K562 (cell line): Measurements from ENCODE around the gene NPR1. TPM values are rescaled to one million over a fixed set of nuclear protein-coding genes. Genes with fewer than 3 reads are reported as not detected.

Source experiments
- ATAC-seq: fragments of 200-7000 bp; cut with Tn5 transposase; 3 replicates; pipeline ENCODE4 v1.9.1; 2020; ENCODE audit warnings: moderate library complexity
- BruUV-seq: library from RNA; stranded (reverse); fragments of 400-500 nt; replicated peaks from 2 replicates; lab custom pipeline; 2021; lab: Mats Ljungman, UMichigan
- CTCF ChIA-PET: fragments of 300-600 bp; formaldehyde crosslinking; extraction: SDS; loops from one replicate; lab custom pipeline; 2021; ENCODE audit warnings: low intra/inter-chr PET ratio; lab: Yijun Ruan, JAX
- POLR2A ChIA-PET: fragments of 300-600, 350-650 bp; sonication (Branson Sonifier 250); formaldehyde crosslinking; extraction: SDS; loops from one replicate; lab custom pipeline; 2021; ENCODE audit warnings: antibody characterized with exemption, inconsistent platforms; lab: Yijun Ruan, JAX
- DNase-seq, 4 experiments: peaks; one replicate each; pipeline versions ENCODE4 v3.0.0 to v3.0.0-alpha.2; 2011 to 2018; ENCODE audit warnings: low spot score in 3 of 4, mixed read lengths in 3 of 4; ENCODE audit errors: extremely low read depth in 1 of 4
- FAIRE-seq: peaks from 2 replicates; lab custom pipeline; 2011; peaks lifted over from hg19 to GRCh38; lab: Jason Lieb, UNC
- H2AFZ ChIP-seq: 2 replicates; pipeline ENCODE4 v1.6.0; 2011; ENCODE audit warnings: low read depth, low read length, control low read depth, inconsistent platforms
- H3K27ac ChIP-seq: fragments of 200-600 bp; 3 replicates; pipeline ENCODE4 v1.8.0; 2011; ENCODE audit warnings: low read depth, mild to moderate bottlenecking, control low read depth, inconsistent platforms, low read length, moderate library complexity, mixed read lengths; ENCODE audit errors: extremely low read depth
- H3K27me3 ChIP-seq, 2 experiments: fragments of 300-600 bp in 1 of 2; 2 replicates in 1 of 2; 3 replicates in 1 of 2; pipeline versions ENCODE4 v1.6.0 to v1.8.0; 2011; ENCODE audit warnings: inconsistent platforms in 2 of 2, low read length in 2 of 2, mild to moderate bottlenecking in 1 of 2, mixed read lengths in 1 of 2, moderate library complexity in 1 of 2; ENCODE audit not compliant: control insufficient read depth in 2 of 2, insufficient read depth in 2 of 2
- H3K36me3 ChIP-seq: fragments of 300-600 bp; 3 replicates; pipeline ENCODE4 v1.8.0; 2011; ENCODE audit warnings: mild to moderate bottlenecking, low read length, inconsistent platforms; ENCODE audit not compliant: control insufficient read depth, insufficient read depth
- H3K4me1 ChIP-seq, 2 experiments: fragments of 200-600 bp in 1 of 2; replicated peaks in 1 of 2; 2 replicates in 1 of 2; 3 replicates in 1 of 2; pipeline versions ENCODE4 v1.5.1 to v1.8.0; 2011; ENCODE audit warnings: inconsistent platforms in 2 of 2, low read length in 2 of 2, mild to moderate bottlenecking in 1 of 2, mixed read lengths in 1 of 2, moderate library complexity in 1 of 2; ENCODE audit not compliant: control insufficient read depth in 2 of 2, insufficient read depth in 2 of 2
- H3K4me2 ChIP-seq: 2 replicates; pipeline ENCODE4 v1.6.1; 2011; ENCODE audit warnings: low read length, control low read depth, inconsistent platforms, mixed read lengths; ENCODE audit not compliant: insufficient read depth
- H3K4me3 ChIP-seq: fragments of 200-600 bp; sonication (generic), shearing (Covaris generic); 2 replicates; pipeline ENCODE4 v1.5.1; 2016; ENCODE audit warnings: control low read depth, inconsistent platforms
- H3K79me2 ChIP-seq: fragments of 200-600 bp; 3 replicates; pipeline ENCODE4 v1.8.0; 2011; ENCODE audit warnings: low read length, inconsistent platforms; ENCODE audit not compliant: control insufficient read depth, insufficient read depth
- H3K9ac ChIP-seq, 2 experiments: 2 replicates each; pipeline versions ENCODE4 v1.6.0 to v1.6.1; 2011; ENCODE audit warnings: low read depth in 2 of 2, low read length in 2 of 2, control low read depth in 1 of 2, inconsistent platforms in 1 of 2, mild to moderate bottlenecking in 1 of 2, mixed read lengths in 1 of 2; ENCODE audit not compliant: insufficient read depth in 1 of 2
- H3K9me1 ChIP-seq: one replicate; pipeline ENCODE4 v1.6.0; 2011; ENCODE audit warnings: inconsistent platforms, mild to moderate bottlenecking, low read length, moderate library complexity; ENCODE audit not compliant: control insufficient read depth, insufficient read depth
- H3K9me3 ChIP-seq: replicated peaks from 2 replicates; pipeline ENCODE4 v1.5.1; 2011; ENCODE audit warnings: low read depth, low read length, inconsistent platforms; ENCODE audit not compliant: control insufficient read depth, insufficient read depth
- H4K20me1 ChIP-seq: replicated peaks from 2 replicates; pipeline ENCODE4 v1.6.1; 2011; ENCODE audit warnings: low read length, inconsistent platforms, mixed read lengths; ENCODE audit not compliant: control insufficient read depth, insufficient read depth
- BCOR ChIP-seq: fragments of 450-650 bp; IDR thresholded peaks from 2 replicates; pipeline ENCODE4 v1.6.1; 2016
- BRD4 ChIP-seq: fragments of 200-600 bp; sonication (generic); IDR thresholded peaks from 2 replicates; pipeline ENCODE4 v1.6.1; 2017; ENCODE audit warnings: inconsistent platforms
- FOXO4 ChIP-seq: fragments of 450-650 bp; formaldehyde crosslinking; IDR thresholded peaks from 2 replicates; pipeline ENCODE4 v1.4.0; 2020; ENCODE audit warnings: mild to moderate bottlenecking, moderate library complexity
- GABPB2 ChIP-seq: fragments of 250-450 bp; sonication (Bioruptor Pico); conservative IDR thresholded peaks from 2 replicates; pipeline ENCODE4 v1.5.1; 2021; ENCODE audit warnings: mild to moderate bottlenecking
- HDAC8 ChIP-seq: fragments of 450-650 bp; IDR thresholded peaks from 2 replicates; pipeline ENCODE4 v1.6.1; 2016; ENCODE audit warnings: mild to moderate bottlenecking, missing genetic modification characterization, moderate library complexity, missing compliant biosample characterization
- SRSF9 ChIP-seq: fragments of 200-400 bp; formaldehyde crosslinking; IDR thresholded peaks from 2 replicates; pipeline ENCODE4 v1.6.1; 2017; ENCODE audit warnings: low read depth, low read length, borderline replicate concordance
- SUPT5H ChIP-seq: fragments of 450-650 bp; IDR thresholded peaks from 2 replicates; pipeline ENCODE4 v1.6.1; 2016
- TAF1 ChIP-seq: IDR thresholded peaks from 2 replicates; pipeline ENCODE4 v1.6.1; 2011; ENCODE audit warnings: mild to moderate bottlenecking, low read length, moderate library complexity; ENCODE audit not compliant: insufficient read depth, control insufficient read depth, severe bottlenecking; ENCODE audit errors: extremely low read depth
- TRIM24 ChIP-seq, 2 experiments: fragments of 450-650 bp; IDR thresholded peaks; 2 replicates each; pipeline ENCODE4 v1.6.1; 2016
- U2AF2 ChIP-seq: fragments of 200-400 bp; formaldehyde crosslinking; optimal IDR thresholded peaks from 2 replicates; pipeline ENCODE3; 2017; ENCODE audit warnings: low read depth, mild to moderate bottlenecking, low read length
- ZNF592 ChIP-seq: fragments of 450-650 bp; IDR thresholded peaks from 2 replicates; pipeline ENCODE4 v1.6.1; 2017; ENCODE audit warnings: antibody characterized with exemption, mild to moderate bottlenecking
- in situ Hi-C: fragments of 300-500 bp; cut with MboI; formaldehyde crosslinking; loops from 4 replicates; pipeline ENCODE4 v1.15.0; 2018; ENCODE audit warnings: inconsistent platforms, mixed read lengths
- intact Hi-C: fragments of 100-400 bp; cut with micrococcal nuclease; formaldehyde crosslinking; loops from 2 replicates; pipeline ENCODE4 v1.14.2; 2022
- polyA plus RNA-seq, 8 experiments: library from polyadenylated mRNA; depleted of rRNA in 4 of 8; stranded (reverse) in 5 of 8; unstranded in 3 of 8; fragments of >200 nt; fragmentation: Nextera tagmentation in 2 of 8; fragmentation: Illumina TruSeq in 1 of 8; extraction: Ambion mirVana in 2 of 8; extraction: Trizol in 1 of 8; gene quantifications; 2 replicates each; pipeline versions ENCODE4 v1.2.1 to v1.2.3, GENCODE V29; 2011 to 2014; ENCODE audit warnings: inconsistent platforms in 1 of 8, missing spikeins in 1 of 8
- total RNA-seq, 7 experiments: library from RNA; depleted of rRNA in 6 of 7; stranded (reverse); fragments of >200 nt in 6 of 7; fragmentation: Illumina TruSeq in 2 of 7; extraction: Trizol in 2 of 7; gene quantifications; 2 replicates each; pipeline versions ENCODE4 v1.2.1 to v1.2.3, GENCODE V29; 2011 to 2021; ENCODE audit warnings: low replicate concordance in 1 of 7

The NPR1 gene
- total and polyA plus RNA-seq, 9 of the 15 experiments (the other 6 are each of a cell fraction or from before 2014, with no cell fraction given): 0.05 to 0.16 (median 0.06) TPM; not detected in 6

GRCh38 chr1:153643100-153643499, 35.4 kb upstream of the NPR1 start (continued):
- TF ChIP-seq ZNF592 (no peak), BRD4 (no peak), TAF1 (no peak), HDAC8 (tag) (no peak)
- TF ChIP-seq, all 486 proteins: peak for 0

- Histone ChIP-seq H3K4me3 (no peak overlapping the region), H4K20me1 (no peaks in the 10 kb centered on the region), H3K79me2 (peaks cover 12% of the 10 kb centered on the region; the same call in 2 of the 3 replicates), H3K4me2 (no peak overlapping the region), H3K9me1 (no peaks in the 10 kb centered on the region), H3K36me3 (peaks cover 84% of the 10 kb centered on the region), H3K4me1 (peaks cover 8 to 9% of the 10 kb centered on the region in 2 experiments; a peak in 3 of 5 replicates), H2AFZ (no peak overlapping the region), H3K9ac (no peak overlapping the region), H3K9me3 (no peaks in the 10 kb centered on the region), H3K27ac (no peak overlapping the region), H3K27me3 (no peaks in the 10 kb centered on the region)
- ChIA-PET CTCF (no interaction called here), POLR2A (interaction anchor here (0.6 to 14.7 kb wide), 6 partner anchors 5 to 302 kb away, joined by 3 to 205 read pairs (median 10); partner anchors contain the start of genes CHTOP and SNAPIN)
- FAIRE-seq (no peak), ATAC-seq (no peak), DNase-seq (no peak)
- intact Hi-C loops: no loop called here
- no TSS peak for BruUV-seq
- TF ChIP-seq GABPB2 (CRISPR knock-in tag) (no peak), BCOR (no peak), SRSF9 (no peak), SUPT5H (no peak), TRIM24 (IDR thresholded peaks at IDR 0.05) (no peak), FOXO4 (CRISPR knock-in tag) (no peak), U2AF2 (no peak)
- in situ Hi-C loops: no loop called here
These were observed 34.7 kb upstream of the NPR1 start for GRCh38 chr1:153643816-153644215.
